IPS DF 6.9 (cell line): ENCODE measurements around the gene ACY1.
"Not testable (repeated sequence)": the region's sequence is repeated elsewhere in the genome, so short reads cannot be mapped to it uniquely, and the experiment has no call there.

Source experiments
- DNase-seq: peaks from one replicate; pipeline ENCODE4 v3.0.0-alpha.2; 2013; ENCODE audit warnings: low read depth, low spot score
- H3K27ac ChIP-seq: one replicate; pipeline ENCODE4 v1.5.1; 2013; ENCODE audit warnings: low read length, control low read depth
- H3K27me3 ChIP-seq: 2 replicates; pipeline ENCODE4 v1.6.1; 2013; ENCODE audit warnings: mild to moderate bottlenecking, low read length; ENCODE audit not compliant: control insufficient read depth, insufficient read depth
- H3K36me3 ChIP-seq: 2 replicates; pipeline ENCODE4 v1.6.1; 2013; ENCODE audit warnings: low read length; ENCODE audit not compliant: control insufficient read depth, insufficient read depth
- H3K4me1 ChIP-seq: 2 replicates; pipeline ENCODE4 v1.6.1; 2013; ENCODE audit warnings: low read length; ENCODE audit not compliant: control insufficient read depth, insufficient read depth
- H3K4me3 ChIP-seq: 2 replicates; pipeline ENCODE4 v1.5.1; 2013; ENCODE audit warnings: mild to moderate bottlenecking, low read length
- H3K9me3 ChIP-seq: 2 replicates; pipeline ENCODE4 v1.6.1; 2013; ENCODE audit warnings: low read length, inconsistent platforms; ENCODE audit not compliant: control insufficient read depth, insufficient read depth
- WGBS: extraction: QIAGEN DNeasy Blood & Tissue Kit; methylation state at CpG from one replicate; pipeline ENCODE4 v1.1.7; 2013; ENCODE audit warnings: mixed read lengths, missing lambda C conversion rate; ENCODE audit not compliant: insufficient read length, insufficient coverage; 5-methylcytosine and 5-hydroxymethylcytosine counted together

ACY1 gene

DNA sequence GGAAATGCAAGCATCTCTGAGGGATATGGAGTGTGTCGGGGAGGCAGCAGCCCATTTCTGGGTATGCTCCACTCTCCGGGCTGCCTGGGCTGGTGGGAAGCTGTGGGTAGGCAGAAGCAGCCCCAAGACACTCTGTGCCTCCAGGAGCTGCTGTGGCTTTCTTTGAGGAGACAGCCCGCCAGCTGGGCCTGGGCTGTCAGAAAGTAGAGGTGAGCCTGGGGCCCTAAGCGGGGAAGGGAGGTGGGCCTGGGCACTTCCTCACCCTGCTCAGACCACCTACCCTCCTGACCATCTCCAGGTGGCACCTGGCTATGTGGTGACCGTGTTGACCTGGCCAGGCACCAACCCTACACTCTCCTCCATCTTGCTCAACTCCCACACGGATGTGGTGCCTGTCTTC lies 1.7 kb downstream of the ACY1 start:
- Histone ChIP-seq H3K36me3 (no peaks in the 10 kb centered on the region; the same call in 1 of the 2 replicates), H3K27ac (no peak overlapping the region), H3K4me3 (no peak overlapping the region), H3K9me3 (no peaks in the 10 kb centered on the region), H3K4me1 (peaks cover 6% of the 10 kb centered on the region), H3K27me3 (no peaks in the 10 kb centered on the region)
- no peak for DNase-seq
- no CpG with 5 or more reads among the region's 6 CpGs for WGBS

DNA sequence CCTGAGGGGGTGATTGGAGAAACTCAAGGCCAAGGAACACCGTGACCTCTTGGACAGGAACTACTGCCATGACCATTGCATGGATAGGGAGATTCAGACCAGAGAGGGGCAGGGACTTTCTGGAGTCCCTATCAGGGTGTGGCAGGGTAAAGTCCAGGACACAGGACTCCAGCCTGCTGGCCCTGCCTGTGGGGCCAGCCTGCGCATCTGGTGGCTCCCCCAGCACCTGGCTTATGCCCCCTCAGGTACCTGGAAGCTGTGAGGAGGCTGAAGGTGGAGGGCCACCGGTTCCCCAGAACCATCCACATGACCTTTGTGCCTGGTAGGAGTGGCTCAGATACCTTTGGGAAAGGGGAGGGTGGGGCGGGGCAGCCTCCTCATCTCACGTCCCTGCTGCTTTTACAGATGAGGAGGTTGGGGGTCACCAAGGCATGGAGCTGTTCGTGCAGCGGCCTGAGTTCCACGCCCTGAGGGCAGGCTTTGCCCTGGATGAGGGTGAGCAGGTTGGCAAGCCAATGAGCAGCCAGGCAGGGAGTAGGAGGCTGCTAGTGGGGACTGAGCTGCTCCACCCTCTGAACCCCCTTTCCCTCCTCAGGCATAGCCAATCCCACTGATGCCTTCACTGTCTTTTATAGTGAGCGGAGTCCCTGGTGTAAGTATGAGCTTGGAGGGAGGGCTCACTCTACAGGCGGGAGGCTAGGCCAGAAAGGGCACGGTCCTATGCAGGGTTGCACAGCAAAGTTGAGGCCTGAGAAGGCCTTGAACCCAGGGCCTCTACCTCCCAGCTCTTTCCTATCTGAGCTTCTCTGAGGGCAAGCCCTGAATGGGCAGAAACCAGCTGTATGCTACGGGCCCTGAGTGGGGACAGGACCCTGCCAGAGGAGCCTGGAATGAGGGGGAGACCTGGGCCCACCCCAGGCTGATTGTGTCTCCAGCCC lies 2.9 kb downstream of the ACY1 start:
- Histone ChIP-seq H3K27ac (no peak overlapping the region), H3K4me3 (no peak overlapping the region), H3K9me3 (no peaks in the 10 kb centered on the region), H3K36me3 (no peaks in the 10 kb centered on the region; the same call in 1 of the 2 replicates), H3K4me1 (peaks cover 6% of the 10 kb centered on the region), H3K27me3 (no peaks in the 10 kb centered on the region)
- no peak for DNase-seq
- WGBS = no CpG with 5 or more reads among the region's 12 CpGs

DNA sequence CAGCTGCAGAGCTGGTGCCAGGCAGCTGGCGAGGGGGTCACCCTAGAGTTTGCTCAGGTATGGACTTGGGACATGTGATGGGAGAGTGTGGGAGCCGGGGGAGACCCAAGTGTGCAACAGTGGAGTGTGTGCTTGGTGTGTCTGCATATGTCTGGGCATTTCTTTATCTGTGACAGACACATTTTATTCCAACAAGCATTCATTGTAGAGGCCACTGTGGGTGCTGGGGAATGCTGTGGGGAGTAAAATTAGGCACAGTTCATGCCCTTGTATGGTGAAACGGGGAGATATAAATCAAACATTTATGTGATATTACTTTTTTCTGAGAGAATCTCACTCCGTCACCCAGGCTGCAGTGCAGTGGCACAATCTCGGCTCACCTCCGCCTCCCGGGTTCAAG lies 4.2 kb downstream of the ACY1 start:
- no peak overlapping the region for H3K4me3 ChIP-seq
- H3K9me3 ChIP-seq = no peaks in the 10 kb centered on the region
- no peak for DNase-seq
- H3K36me3 ChIP-seq = peaks cover 7% of the 10 kb centered on the region
- H3K27me3 ChIP-seq = no peaks in the 10 kb centered on the region
- peaks cover 6% of the 10 kb centered on the region for H3K4me1 ChIP-seq
- no CpG with 5 or more reads among the region's 7 CpGs for WGBS
- no peak overlapping the region for H3K27ac ChIP-seq

DNA sequence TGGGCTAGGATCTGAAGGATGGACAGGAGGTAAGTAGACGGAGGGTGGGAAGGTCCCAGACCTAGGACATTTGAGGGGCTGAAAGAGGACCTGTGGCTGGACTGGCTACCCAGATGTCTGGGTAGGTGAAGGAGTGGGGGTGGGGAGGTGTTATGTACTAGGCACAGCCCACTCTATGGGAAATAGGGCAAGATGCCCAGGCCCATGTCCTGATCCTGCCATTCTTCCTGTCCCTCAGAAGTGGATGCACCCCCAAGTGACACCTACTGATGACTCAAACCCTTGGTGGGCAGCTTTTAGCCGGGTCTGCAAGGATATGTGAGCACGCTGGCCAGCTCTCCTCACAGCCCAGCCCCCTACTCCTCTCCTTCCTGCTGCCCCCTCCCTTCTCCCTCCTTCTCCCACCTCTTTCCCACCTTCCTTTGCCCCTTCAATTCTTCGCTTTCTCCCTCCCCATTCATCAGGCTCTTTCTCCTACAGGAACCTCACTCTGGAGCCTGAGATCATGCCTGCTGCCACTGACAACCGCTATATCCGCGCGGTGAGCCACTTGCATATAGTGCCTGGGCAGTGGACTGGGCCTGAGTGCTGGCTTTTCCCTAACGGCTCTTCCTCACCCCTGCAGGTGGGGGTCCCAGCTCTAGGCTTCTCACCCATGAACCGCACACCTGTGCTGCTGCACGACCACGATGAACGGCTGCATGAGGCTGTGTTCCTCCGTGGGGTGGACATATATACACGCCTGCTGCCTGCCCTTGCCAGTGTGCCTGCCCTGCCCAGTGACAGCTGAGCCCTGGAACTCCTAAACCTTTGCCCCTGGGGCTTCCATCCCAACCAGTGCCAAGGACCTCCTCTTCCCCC lies 5.2 kb downstream of the ACY1 start:
- Histone ChIP-seq H3K27ac (no peak overlapping the region), H3K27me3 (no peaks in the 10 kb centered on the region), H3K36me3 (peaks cover 13% of the 10 kb centered on the region), H3K4me1 (peaks cover 4% of the 10 kb centered on the region), H3K9me3 (no peaks in the 10 kb centered on the region), H3K4me3 (no peak overlapping the region)
- 100% methylated on average over 1 of the region's 15 CpGs for WGBS
- no peak for DNase-seq

DNA sequence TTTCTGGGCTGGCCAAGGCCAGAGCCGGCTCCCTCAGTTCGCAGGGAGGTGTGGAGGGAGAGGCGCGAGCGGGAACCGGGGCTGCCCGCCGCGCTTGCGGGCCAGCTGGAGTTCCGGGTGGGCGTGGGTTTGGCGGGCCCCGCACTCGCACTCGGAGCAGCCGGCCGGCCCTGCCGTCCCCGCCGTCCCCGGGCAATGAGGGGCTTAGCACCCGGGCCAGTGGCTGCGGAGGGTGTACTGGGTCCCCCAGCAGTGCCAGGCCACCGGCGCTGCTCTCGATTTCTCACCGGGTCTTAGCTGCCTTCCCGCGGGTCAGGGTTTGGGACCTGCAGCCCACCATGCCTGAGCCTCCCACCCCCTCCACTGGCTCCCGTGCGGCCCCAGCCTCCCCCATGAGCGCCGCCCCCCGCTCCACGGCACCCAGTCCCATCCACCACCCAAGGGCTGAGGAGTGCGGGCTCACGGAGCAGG lies 7.2 kb downstream of the ACY1 start:
- H3K27ac ChIP-seq = not testable (repeated sequence)

DNA sequence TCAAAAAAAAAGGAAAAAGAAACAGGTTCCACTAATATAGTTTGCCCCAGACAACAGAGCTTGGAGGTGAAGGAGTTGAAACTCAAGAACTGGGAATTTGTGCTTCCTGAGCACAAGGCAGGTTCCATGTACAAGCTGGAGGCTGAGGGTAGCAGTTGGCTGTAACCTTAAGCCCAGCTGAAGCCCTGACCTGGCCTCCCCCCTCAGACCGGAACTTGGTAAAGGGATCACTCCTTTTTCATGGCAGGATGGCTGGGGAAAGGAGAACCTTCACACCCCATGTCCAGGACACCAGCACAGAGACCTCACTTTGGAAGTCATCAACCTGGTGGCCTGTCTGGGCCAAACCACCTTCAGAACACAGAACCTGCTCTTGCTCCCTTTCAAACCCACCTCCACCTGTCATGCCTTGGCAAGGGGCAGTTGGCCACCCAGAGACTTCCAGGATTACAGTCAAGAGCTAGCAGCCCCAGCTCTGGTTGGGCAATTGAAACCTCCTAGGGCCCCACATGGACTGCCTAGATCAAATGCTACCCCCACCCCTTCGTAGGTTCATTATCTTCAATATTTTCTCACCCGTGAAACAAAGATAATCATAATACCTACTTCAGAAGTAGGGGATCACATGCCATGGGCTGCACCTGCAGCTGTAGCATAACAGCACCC lies 8.8 kb downstream of the ACY1 start:
- DNase-seq = no peak
- Histone ChIP-seq H3K4me1 (peaks cover 4% of the 10 kb centered on the region), H3K36me3 (peaks cover 27% of the 10 kb centered on the region), H3K27ac (no peak overlapping the region), H3K4me3 (no peak overlapping the region), H3K9me3 (no peaks in the 10 kb centered on the region), H3K27me3 (no peaks in the 10 kb centered on the region)
- WGBS = no CpG with 5 or more reads among the region's 3 CpGs

More for the DNA sequence above, 7.2 kb downstream of the ACY1 start:
- H3K36me3 ChIP-seq = peaks cover 27% of the 10 kb centered on the region
- not testable (repeated sequence) for H3K4me1 ChIP-seq, H3K9me3 ChIP-seq, H3K27me3 ChIP-seq, DNase-seq, H3K4me3 ChIP-seq
- WGBS = no CpG with 5 or more reads among the region's 38 CpGs

DNA sequence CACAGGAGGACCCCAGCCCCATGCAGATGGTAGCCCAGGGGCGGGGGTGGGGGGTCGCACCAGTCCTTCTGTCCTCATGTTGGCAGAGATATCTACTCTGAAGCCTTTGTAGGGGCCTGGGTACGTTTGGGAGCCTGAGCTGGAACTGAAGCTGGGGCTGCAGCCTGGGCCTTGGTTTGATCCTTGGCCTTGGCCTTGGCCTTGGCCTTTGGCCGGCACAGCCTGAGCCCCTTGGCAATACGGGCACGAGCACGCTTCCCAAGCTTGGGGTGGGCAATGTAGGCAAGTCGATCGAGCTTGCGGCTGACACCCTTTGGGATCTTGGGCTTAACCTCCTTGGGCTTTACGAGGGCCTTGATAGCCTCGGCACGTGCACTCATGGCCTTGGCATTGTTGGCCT lies 10.3 kb downstream of the ACY1 start:
- H3K9me3 ChIP-seq, DNase-seq, H3K4me1 ChIP-seq, H3K4me3 ChIP-seq, H3K27me3 ChIP-seq, H3K27ac ChIP-seq: not testable (repeated sequence)
- H3K36me3 ChIP-seq = peaks cover 27% of the 10 kb centered on the region
- no CpG with 5 or more reads among the region's 13 CpGs for WGBS

DNA sequence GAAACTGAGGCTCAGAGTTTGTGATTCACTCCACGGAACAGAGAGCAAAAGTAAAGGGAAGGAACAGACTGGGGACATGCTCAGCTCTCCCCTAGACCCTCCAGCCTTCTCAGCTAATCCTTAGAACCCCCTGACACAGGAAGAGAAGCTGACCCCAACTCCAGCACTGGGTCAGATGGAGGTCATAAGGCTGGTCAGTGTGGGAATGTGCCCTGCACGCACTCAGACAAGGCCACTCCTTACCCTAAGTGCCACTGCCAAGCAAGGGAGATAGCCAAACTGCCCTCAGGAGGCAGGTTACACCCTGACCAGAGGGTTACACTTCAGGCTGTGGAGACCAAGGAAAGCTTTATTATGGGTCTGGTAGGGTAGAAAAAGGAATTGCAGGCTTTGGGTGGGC lies 11.2 kb downstream of the ACY1 start:
- no peaks in the 10 kb centered on the region for H3K9me3 ChIP-seq
- H3K27ac ChIP-seq = no peak overlapping the region
- no CpG with 5 or more reads among the region's 2 CpGs for WGBS
- no peaks in the 10 kb centered on the region for H3K27me3 ChIP-seq
- no peak for DNase-seq
- peaks cover 27% of the 10 kb centered on the region for H3K36me3 ChIP-seq
- H3K4me3 ChIP-seq = peak overlapping the region; percentile 4; the same call in 1 of the 2 replicates
- H3K4me1 ChIP-seq = peaks cover 6% of the 10 kb centered on the region

DNA sequence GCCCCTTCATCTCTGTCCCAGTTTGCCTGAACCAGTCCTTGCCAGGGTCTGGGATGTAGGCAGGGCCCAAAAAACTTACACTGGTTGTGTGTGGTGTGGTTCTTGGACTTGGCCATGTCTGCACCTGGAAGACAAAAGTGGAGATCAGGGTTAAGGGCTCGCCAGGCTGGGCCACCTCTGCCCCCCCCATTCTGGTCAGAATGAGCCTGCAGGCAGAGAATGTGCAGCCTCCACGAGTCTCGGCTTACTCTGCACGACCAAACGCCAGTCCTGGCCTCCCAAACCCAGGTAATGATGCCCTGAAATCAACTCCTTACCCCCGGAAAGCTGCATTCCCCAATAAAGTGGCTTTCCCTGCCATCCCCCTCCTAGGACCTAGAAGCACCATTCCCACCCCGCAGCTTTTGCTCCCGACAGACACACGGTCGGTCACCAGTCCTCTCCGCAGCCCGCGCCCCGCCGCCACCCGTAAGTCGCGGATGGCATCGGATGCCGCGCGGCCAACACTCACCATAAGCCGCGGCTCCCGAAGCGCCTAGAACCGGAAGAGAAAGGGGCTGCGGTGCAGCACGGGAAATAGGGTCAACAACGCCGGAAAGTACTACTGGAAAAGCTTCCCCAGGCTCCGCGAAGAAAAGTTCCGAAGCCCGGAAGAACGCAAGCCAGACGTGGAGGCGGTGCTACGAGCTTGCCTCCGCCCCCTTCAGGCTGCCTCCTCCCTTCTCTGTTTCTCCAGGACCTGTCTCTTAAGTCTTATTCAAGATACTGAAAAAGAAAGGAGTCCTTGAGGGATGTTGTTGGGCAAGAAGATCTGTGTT lies 12.2 kb downstream of the ACY1 start, which contains the start of gene RPL29:
Gene RPL29 (minus strand): TSS at position 550 of the 818 bp plus-strand sequence. CDS start 434 bp downstream, at position 116.
- WGBS = no CpG with 5 or more reads among the region's 40 CpGs
- no peaks in the 10 kb centered on the region for H3K9me3 ChIP-seq
- peak within 1 kb of the TSS; percentile 91 for H3K4me3 ChIP-seq
- H3K27ac ChIP-seq = no peak within 1 kb of the TSS
- H3K36me3 ChIP-seq = peaks cover 27% of the 10 kb centered on the region
- DNase-seq = peak; percentile 92
- H3K27me3 ChIP-seq = no peaks in the 10 kb centered on the region
- peaks cover 6% of the 10 kb centered on the region for H3K4me1 ChIP-seq
